Measurements from ENCODE around the gene NBL1.
"Not testable (repeated sequence)": the region's sequence is repeated elsewhere in the genome, so short reads cannot be mapped to it uniquely, and the experiment has no call there.

The NBL1 gene

GRCh38 chr1:19623523-19623922, 20.6 kb upstream of the NBL1 start:
- DNase-seq: no peak

- no peak for DNase-seq
Measured at GRCh38 chr1:19625291-19625937, 18.7 kb upstream of the NBL1 start.

GRCh38 chr1:19628879-19629278, 15.2 kb upstream of the NBL1 start:
- DNase-seq: no peak

- no peak for DNase-seq
Measured at GRCh38 chr1:19629357-19629756, 14.8 kb upstream of the NBL1 start.

DNA sequence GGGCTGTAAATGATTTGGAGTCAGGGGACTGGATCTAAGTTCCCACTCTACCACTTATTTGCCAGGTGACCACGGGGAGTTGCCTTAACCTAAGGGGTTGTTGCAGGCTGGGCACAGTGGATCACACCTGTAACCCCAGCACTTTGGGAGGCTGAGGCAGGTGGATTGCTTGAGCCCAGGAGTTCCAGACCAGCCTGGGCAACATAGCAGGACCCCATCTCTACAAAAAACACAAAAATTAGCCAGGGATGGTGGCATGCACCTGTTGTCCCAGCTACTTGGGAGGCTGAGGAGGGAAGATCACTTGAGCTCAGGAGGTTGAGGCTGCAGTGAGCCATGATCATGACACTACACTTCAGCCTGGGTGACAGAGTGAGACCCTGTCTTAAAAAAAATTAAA, 13.9 kb upstream of the NBL1 start:
- not testable (repeated sequence) for DNase-seq

- DNase-seq: no peak
Measured at GRCh38 chr1:19630720-19631395, 13.3 kb upstream of the NBL1 start.

GRCh38 chr1:19632211-19632610, 11.9 kb upstream of the NBL1 start:
- DNase-seq: no peak

DNA sequence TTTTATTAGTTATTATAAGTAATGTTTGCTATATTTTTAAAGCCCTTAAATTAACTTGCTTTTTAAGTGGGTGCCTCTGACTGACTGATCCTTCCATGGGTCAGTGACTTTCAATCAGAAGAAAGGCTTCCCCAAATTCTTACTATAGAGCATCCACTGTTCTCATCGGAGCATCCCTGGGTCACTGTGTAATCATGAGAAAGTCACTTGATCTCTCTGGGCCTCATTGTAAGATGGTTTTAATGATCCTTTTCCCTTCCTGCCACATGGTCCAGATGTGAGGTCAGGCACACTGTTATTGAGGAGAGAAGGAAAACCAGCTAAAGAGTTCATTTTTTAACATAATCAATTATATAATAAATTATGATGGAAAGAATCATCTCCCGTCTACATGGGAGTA, 11.0 kb upstream of the NBL1 start:
- DNase-seq: no peak

GRCh38 chr1:19635064-19635463, 9.0 kb upstream of the NBL1 start:
- DNase-seq: not testable (repeated sequence)

DNA sequence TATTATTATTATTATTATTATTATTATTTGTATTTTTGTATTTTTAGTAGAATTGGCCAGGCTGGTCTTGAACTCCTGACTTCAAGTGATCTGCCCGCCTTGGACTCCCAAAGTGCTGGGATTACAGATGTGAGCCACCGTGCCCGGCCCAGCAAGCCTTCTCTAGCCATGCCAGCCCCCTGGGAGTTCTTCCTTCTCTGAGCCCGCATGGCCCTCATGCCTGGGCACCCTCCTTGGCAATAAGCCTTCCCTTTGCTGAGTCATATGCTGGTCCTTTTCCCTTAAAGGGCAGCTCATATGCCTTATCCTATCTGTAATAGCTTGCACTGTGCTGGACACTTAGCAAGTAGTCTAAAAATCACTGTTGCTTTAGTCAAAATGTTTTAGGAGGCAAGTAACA, 8.5 kb upstream of the NBL1 start:
- no peak for DNase-seq

DNA sequence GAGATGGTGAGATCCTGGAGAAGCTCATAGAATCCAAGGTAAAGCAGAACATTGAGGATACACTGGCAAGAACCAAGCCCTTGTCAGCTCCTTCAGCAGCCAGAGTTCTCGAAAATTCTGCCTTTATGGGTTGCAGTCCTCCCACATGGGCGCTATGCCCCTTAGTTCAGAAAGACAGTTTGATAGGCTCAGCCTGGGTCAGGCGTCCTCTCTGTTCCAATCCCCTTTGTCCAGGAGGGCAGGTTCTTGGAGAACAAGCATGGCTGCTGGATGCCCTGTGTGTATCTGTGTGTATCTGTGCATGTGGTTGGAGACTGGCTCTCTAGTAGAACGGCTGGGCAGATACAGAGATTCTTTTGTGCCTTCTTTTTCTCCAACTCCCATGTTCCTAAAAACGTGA, 8.0 kb upstream of the NBL1 start:
- no peak for DNase-seq

- not testable (repeated sequence) for DNase-seq
Measured at GRCh38 chr1:19636749-19637148, 7.4 kb upstream of the NBL1 start.

- DNase-seq: no peak
Measured at GRCh38 chr1:19637606-19638005, 6.5 kb upstream of the NBL1 start.

GRCh38 chr1:19639228-19639627, 4.9 kb upstream of the NBL1 start:
- not testable (repeated sequence) for DNase-seq

DNA sequence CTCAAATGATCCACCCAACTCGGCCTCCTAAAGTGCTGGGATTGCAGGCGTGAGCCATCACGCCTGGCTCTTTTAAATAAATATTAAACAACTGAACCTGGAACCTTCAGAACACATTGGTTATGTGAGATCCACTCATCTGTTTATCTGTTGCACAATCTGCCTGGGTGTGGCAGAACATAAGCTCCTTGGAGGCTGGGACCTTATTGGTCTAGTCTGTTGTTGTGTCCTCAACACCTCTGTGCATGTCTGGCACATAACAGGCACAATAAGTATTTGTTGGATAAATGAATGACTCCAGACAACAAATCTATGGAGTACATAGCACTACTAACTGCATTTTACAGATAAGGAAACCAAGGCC, 4.1 kb upstream of the NBL1 start:
- DNase-seq: no peak

DNA sequence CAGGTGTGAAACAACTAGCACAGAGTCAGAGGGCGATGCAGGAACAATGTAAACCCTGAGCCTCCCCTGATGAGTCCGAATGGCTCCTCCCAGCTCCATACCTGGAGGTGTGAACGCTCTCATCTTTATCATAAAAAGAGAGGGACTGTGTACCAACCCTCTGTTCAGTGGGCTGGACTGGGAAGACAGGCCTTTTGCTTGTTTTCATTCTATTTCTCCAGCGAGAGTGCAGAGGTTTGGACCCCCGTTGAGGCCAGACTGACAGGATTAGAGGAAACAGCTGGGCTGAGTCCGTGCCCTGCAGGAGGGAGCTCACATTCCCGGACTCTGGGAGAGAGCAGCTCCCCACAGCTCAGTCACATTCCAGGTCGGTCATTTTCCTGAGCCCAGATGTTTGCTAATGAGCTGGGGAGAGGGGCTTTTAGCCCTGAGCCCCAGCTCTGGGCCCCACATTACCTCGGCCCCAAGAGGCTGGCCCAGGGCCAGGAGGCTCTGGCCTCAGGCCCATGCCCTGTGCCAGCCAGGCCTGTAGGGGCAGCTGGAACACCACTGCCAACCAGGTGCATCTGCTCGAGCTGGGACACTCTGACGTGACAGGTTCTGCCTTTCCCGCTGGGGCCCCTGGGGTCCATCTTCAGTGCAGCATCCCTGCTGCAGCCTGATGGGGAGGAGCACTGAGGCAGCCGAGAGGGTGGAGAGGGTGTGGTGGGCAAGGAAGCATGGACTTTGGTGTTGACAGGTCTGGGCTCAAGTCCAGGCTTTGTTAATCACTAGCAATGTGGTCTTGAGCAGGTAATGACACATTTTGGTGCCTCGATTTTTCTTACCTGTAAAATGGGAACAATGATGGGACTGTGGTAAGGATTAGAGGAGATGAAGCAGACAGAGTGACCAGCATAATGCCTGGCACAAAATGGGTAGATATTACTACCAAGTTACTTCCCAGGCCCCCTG, 3.5 kb upstream of the NBL1 start:
- DNase-seq: no peak

DNA sequence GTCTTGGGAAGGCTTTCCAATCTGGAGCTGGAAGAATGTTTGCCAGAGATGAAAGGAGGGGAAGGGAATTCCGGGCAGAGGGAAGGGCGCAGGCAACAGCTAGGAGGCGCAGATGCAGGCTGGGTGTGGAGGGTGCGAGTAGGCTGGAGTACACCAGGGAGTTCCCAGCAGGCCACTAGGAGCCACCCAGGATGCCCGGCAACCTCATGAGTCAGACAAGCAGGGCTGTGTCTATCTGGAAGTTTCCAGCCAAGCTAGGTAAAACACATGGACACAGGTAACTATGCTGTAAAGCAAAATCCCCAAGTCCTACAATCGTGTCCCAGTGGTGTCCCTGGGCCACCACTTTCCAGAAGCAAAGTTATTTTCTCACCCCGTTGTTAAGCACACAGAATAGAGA, 990 bp upstream of the NBL1 start:
- DNase-seq: no peak

GRCh38 chr1:19644395-19644680, 227 bp downstream of the NBL1 start:
- no peak for DNase-seq

GRCh38 chr1:19644681-19645410, 735 bp downstream of the NBL1 start:
- DNase-seq: peak; percentile 60

- no peak for DNase-seq
Measured at GRCh38 chr1:19645411-19646251, 1.5 kb downstream of the NBL1 start.

DNA sequence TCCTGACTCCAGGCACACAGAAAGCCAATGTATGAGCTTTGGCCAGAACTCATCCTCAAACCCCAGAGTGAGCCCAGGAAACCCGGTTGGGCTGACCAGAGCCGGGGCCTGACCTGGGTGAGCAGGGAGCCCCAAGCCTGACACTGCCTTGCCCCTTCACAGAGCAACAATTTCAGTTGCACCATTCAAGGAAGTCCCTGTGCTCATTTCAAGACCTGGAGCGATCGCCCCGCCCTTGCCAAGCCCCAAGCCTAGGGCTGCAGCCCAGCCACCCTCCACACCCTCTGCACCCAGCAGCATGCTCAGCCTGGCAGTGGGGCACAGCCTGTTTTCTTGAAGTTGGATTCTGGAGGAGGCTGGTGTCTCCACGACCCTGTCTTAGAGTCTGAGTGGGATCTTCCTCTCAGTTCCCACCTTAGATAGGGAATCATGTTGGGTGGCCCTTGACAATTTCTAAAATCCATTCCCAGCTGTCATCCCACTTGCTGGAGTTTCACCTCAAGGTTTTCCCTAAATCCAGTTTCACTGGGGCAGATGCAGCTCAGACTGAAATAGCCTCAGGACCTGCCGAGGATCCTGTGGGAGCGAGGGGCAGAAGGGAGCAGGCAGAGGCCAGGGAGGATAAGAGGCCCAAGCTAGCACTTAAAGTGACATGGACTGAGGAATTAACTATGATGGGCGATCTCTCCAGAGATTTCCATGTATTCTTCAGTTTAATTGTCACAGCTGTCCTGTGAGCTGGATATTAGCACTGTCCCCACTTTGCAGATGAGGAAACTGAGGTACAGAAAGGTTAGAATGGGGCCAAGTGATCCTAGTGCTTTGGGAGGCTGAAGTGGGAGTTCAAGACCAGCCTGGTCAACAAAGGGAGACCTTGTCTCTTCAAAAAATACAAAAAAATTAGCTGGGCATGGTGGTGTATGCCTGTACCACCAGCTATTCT, 2.5 kb downstream of the NBL1 start:
- DNase-seq: no peak

Measured in stimulated activated CD4-positive, alpha-beta T cell treated with anti-CD3 and anti-CD28 coated beads, Interleukin-4, amount 100 ng/mL, for 24 hours (primary cell).